Transverse colon (tissue), 4 donors: ENCODE measurements around the gene LEMD1. TPM values are rescaled to one million over a fixed set of nuclear protein-coding genes. Genes with fewer than 3 reads are reported as not detected.

Experiments
- DNase-seq: peaks from one replicate; pipeline ENCODE4 v3.0.0-alpha.2; 2019
- H3K27ac ChIP-seq, 4 donors: fragments of 200-600 bp; sonication (generic); 2 replicates each; pipeline ENCODE4 v1.5.1; 2016 to 2018; ENCODE audit warnings: inconsistent platforms in 4 of 4
- H3K27me3 ChIP-seq: fragments of 200-600 bp; sonication (generic); 2 replicates; pipeline ENCODE4 v1.5.1; 2017; ENCODE audit warnings: inconsistent platforms
- H3K36me3 ChIP-seq, 4 donors: fragments of 200-600 bp; sonication (generic); 2 replicates each; pipeline ENCODE4 v1.5.1; 2017 to 2019; ENCODE audit warnings: inconsistent platforms in 4 of 4
- H3K4me1 ChIP-seq, 4 donors: fragments of 200-600 bp; sonication (generic); 2 replicates each; pipeline ENCODE4 v1.5.1; 2017 to 2020; ENCODE audit warnings: inconsistent platforms in 4 of 4
- H3K4me3 ChIP-seq, 4 donors: fragments of 200-600 bp; sonication (generic); 1 replicate in 1 of 4; 2 replicates in 3 of 4; pipeline versions ENCODE4 v1.5.1 to v1.6.1; 2017 to 2019; ENCODE audit warnings: inconsistent platforms in 4 of 4
- H3K9me3 ChIP-seq, 2 donors: fragments of 200-600 bp; sonication (generic); 2 replicates each; pipeline ENCODE4 v1.5.1; 2017 to 2019; ENCODE audit warnings: inconsistent platforms in 2 of 2
- CTCF ChIP-seq, 5 experiments: fragments of 200-600 bp in 3 of 5; fragments of 450-650 bp in 2 of 5; sonication (generic) in 3 of 5; IDR thresholded peaks; 1 replicate in 2 of 5; 2 replicates in 3 of 5; pipeline ENCODE4 v1.5.1; 2016 to 2017; ENCODE audit warnings: antibody characterized with exemption in 5 of 5, inconsistent platforms in 3 of 5, mild to moderate bottlenecking in 2 of 5, moderate library complexity in 1 of 5
- EP300 ChIP-seq: sonication (generic); formaldehyde crosslinking; IDR thresholded peaks from one replicate; pipeline ENCODE4 v1.6.1; 2017; ENCODE audit warnings: antibody characterized with exemption, low read depth
- POLR2A ChIP-seq: fragments of 450-650 bp; IDR thresholded peaks from one replicate; pipeline ENCODE4 v1.6.1; 2016; ENCODE audit warnings: antibody characterized with exemption, mild to moderate bottlenecking, moderate library complexity
- POLR2AphosphoS5 ChIP-seq, 3 donors: sonication (generic); formaldehyde crosslinking; IDR thresholded peaks; one replicate each; pipeline ENCODE4 v1.6.1; 2016; ENCODE audit warnings: antibody characterized with exemption in 3 of 3
- WGBS, 2 donors: methylation state at CpG; one replicate each; pipeline ENCODE4 v1.1.5; 2018; ENCODE audit warnings: low coverage in 1 of 2; 5-methylcytosine and 5-hydroxymethylcytosine counted together
- in situ Hi-C, 4 donors: fragments of 200-750 bp; cut with MboI; loops; one replicate each; pipeline versions ENCODE4 v1.15.0 to v1.15.1; 2017; ENCODE audit warnings: low sequenced_read_pairs in 3 of 4, low pct_ligation_motif_present in 1 of 4, low pct_unique_long_range_greater_than_20kb in 1 of 4
- intact Hi-C: fragments of 100-400 bp; cut with DNase I; formaldehyde crosslinking; loops from one replicate; pipeline ENCODE4 v1.15.1; 2023; ENCODE audit warnings: low total_unique reads
- total RNA-seq, 4 donors: library from RNA; depleted of rRNA; stranded (reverse); fragments of >200 nt; gene quantifications; one replicate each; pipeline ENCODE4 v1.1.0, GENCODE V29; 2016

LEMD1 gene
- total RNA-seq, 4 donors from 2014 or later, result not detected

GRCh38 chr1:205339717-205340116 is 82.1 kb downstream of the LEMD1 start:
- in situ Hi-C loops, result loop anchor here in 2 of 4 donors (10.0 kb wide), 1 partner anchor 145 kb away; no protein-coding TSS in a partner anchor

GRCh38 chr1:205339197-205339702 is 82.6 kb downstream of the LEMD1 start:
- H3K27ac ChIP-seq, result no peak overlapping the region
- no peak overlapping the region for H3K4me3 ChIP-seq
- in situ Hi-C loops (loop anchor here in 2 of 4 donors (10.0 kb wide), 1 partner anchor 146 kb away; no protein-coding TSS in a partner anchor), intact Hi-C loops (no loop called here)
- H3K9me3 ChIP-seq, result no peaks in the 10 kb centered on the region
- peaks cover 8 to 11% (median 9%) of the 10 kb centered on the region in 4 donors for H3K4me1 ChIP-seq
- H3K36me3 ChIP-seq, result no peaks in the 10 kb centered on the region
- 85 to 86% methylated on average over 5 to 21 of the region's 21 CpGs for WGBS, 2 donors
- no peak for DNase-seq
- H3K27me3 ChIP-seq, result peaks cover 23% of the 10 kb centered on the region
- TF ChIP-seq EP300 (no peak), CTCF (IDR thresholded peaks at IDR 0.05) (no peak), POLR2A (no peak), POLR2AphosphoS5 (IDR thresholded peaks at IDR 0.05) (no peak)

More at GRCh38 chr1:205339717-205340116, 82.1 kb downstream of the LEMD1 start:
- intact Hi-C loops, result no loop called here
- TF ChIP-seq POLR2A (no peak), POLR2AphosphoS5 (IDR thresholded peaks at IDR 0.05) (no peak), EP300 (no peak), CTCF (IDR thresholded peaks at IDR 0.05) (no peak)
- H3K4me1 ChIP-seq, result peaks cover 10 to 15% (median 13%) of the 10 kb centered on the region in 4 donors
- peaks cover 27% of the 10 kb centered on the region for H3K27me3 ChIP-seq
- no peaks in the 10 kb centered on the region for H3K9me3 ChIP-seq
- no peak for DNase-seq
- 90% methylated on average over 4 of the region's 4 CpGs; no CpG with 5 or more reads in 1 of the 2 donors for WGBS, 2 donors
- no peaks in the 10 kb centered on the region for H3K36me3 ChIP-seq
- no peak overlapping the region for H3K4me3 ChIP-seq
- H3K27ac ChIP-seq, result no peak overlapping the region

GRCh38 chr1:205338011-205338410 is 83.8 kb downstream of the LEMD1 start:
- Histone ChIP-seq H3K4me1 (no peaks in the 10 kb centered on the region), H3K4me3 (no peak overlapping the region), H3K27ac (no peak overlapping the region), H3K27me3 (peaks cover 10% of the 10 kb centered on the region), H3K36me3 (no peaks in the 10 kb centered on the region), H3K9me3 (no peaks in the 10 kb centered on the region)
- WGBS, 2 donors, result 71 to 87% methylated on average over 1 to 7 of the region's 7 CpGs
- TF ChIP-seq POLR2A, result no peak
- TF ChIP-seq POLR2AphosphoS5 (IDR thresholded peaks at IDR 0.05), result no peak
- no peak for TF ChIP-seq EP300
- TF ChIP-seq CTCF (IDR thresholded peaks at IDR 0.05), result no peak
- intact Hi-C loops, result no loop called here
- DNase-seq, result no peak
- in situ Hi-C loops, result loop anchor here in 2 of 4 donors (10.0 kb wide), 1 partner anchor 147 kb away; no protein-coding TSS in a partner anchor

GRCh38 chr1:205337481-205337880 is 84.4 kb downstream of the LEMD1 start:
- no peaks in the 10 kb centered on the region for H3K4me1 ChIP-seq
- no peak for DNase-seq
- intact Hi-C loops (no loop called here), in situ Hi-C loops (loop anchor here in 2 of 4 donors (10.0 kb wide), 1 partner anchor 147 kb away; no protein-coding TSS in a partner anchor)
- 73 to 81% methylated on average over 4 to 7 of the region's 7 CpGs for WGBS, 2 donors
- no peak overlapping the region for H3K4me3 ChIP-seq
- H3K9me3 ChIP-seq, result no peaks in the 10 kb centered on the region
- H3K36me3 ChIP-seq, result no peaks in the 10 kb centered on the region
- no peak overlapping the region for H3K27ac ChIP-seq
- no peak for TF ChIP-seq EP300
- TF ChIP-seq POLR2AphosphoS5 (IDR thresholded peaks at IDR 0.05), result no peak
- TF ChIP-seq CTCF (IDR thresholded peaks at IDR 0.05), result no peak
- TF ChIP-seq POLR2A, result no peak
- peaks cover 5% of the 10 kb centered on the region for H3K27me3 ChIP-seq
